Adipocyte (in vitro differentiated cells): Measurements from ENCODE around the gene ERVK3-1.

Experiments used
- DNase-seq: peaks from one replicate; pipeline ENCODE4 v3.0.0-alpha.2; 2015; ENCODE audit warnings: low read depth
- H3K27me3 ChIP-seq: replicated peaks from 2 replicates; pipeline ENCODE4 v1.7.0; 2013; ENCODE audit warnings: mild to moderate bottlenecking, low read length, moderate library complexity; ENCODE audit not compliant: control insufficient read depth, insufficient read depth
- H3K36me3 ChIP-seq: 2 replicates; pipeline ENCODE4 v1.7.0; 2013; ENCODE audit warnings: low read length, mild to moderate bottlenecking, moderate library complexity; ENCODE audit not compliant: control insufficient read depth, insufficient read depth, severe bottlenecking
- H3K4me1 ChIP-seq: 2 replicates; pipeline ENCODE4 v1.7.0; 2013; ENCODE audit warnings: mild to moderate bottlenecking, low read length, moderate library complexity; ENCODE audit not compliant: control insufficient read depth, insufficient read depth
- H3K4me3 ChIP-seq: 2 replicates; pipeline ENCODE4 v1.7.0; 2013; ENCODE audit warnings: mild to moderate bottlenecking, low read length, moderate library complexity
- H3K9ac ChIP-seq: 2 replicates; pipeline ENCODE4 v1.7.0; 2013; ENCODE audit warnings: mild to moderate bottlenecking, low read length, moderate library complexity
- H3K9me3 ChIP-seq: 2 replicates; pipeline ENCODE4 v1.7.0; 2013; ENCODE audit warnings: mild to moderate bottlenecking, low read length, moderate library complexity; ENCODE audit not compliant: control insufficient read depth

The ERVK3-1 gene

DNA sequence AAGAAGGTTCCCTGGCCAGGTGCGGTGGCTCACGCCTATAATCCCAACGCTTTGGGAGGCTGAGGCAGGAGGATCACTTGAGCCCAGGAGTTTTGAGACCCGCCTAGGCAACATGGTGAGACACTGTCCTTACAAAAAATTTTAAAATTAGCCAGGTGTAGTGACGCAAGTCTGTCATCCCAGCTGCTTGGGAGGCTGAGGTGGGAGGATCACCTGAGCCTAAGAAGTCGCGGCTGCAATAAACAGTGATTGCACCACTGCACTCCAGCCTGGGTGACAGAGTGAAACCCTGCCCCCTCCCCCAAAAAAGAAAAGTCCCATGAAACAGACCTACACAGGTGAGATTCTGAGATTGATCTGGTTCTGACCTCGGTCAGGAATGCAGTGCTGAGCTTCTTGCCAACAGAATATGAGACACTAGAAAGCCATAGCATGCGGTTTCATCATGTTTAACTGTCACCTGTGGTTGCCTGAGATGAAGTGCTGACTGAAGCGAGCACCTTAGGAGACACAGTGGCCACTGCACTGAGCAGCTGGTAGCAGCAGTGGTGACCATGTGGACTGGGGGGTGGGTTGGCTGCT, 50.1 kb downstream of the ERVK3-1 start:
- Histone ChIP-seq H3K4me3 (no peak overlapping the region), H3K36me3 (no peaks in the 10 kb centered on the region), H3K9me3 (no peaks in the 10 kb centered on the region), H3K4me1 (peaks cover 14% of the 10 kb centered on the region), H3K9ac (no peak overlapping the region), H3K27me3 (no peaks in the 10 kb centered on the region)
- no peak for DNase-seq

DNA sequence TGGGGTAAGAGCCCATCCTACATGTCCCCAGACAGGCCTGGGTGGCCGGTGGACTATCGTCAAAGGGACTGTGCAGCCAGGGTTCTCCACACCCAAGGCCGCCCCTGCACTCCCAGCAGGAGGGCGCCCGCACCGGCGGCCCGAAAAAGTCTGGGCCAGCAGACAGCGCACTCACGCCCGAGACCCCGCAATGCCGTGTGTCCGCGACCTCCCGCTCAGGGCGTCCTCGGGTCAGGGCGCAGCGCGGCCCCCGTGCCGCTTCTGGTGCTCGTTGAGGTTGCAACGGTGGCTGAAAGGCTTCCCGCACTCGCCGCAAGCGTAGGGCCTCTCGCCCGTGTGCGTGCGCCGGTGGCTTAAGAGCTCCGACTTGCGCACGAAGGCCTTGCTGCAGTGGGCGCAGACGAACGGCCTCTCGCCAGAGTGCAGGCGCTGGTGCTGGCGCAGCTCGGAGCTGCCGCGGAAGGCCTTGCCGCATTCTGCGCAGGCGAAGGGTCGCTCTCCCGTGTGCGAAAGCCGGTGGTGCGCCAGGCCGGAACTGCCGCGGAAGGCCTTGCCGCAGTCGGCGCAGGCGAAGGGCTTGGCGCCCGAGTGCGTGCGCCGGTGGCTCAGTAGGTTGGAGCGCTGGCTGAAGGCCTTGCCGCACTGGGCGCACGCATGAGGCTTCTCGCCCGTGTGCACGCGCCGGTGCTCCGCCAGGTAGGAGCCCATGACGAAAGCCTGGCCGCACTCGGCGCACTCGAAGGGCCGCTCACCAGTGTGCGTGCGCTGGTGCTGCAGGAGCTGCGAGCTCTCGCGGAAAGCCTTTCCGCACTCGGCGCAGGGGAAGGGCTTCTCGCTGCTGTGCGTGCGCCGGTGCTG, 51.0 kb downstream of the ERVK3-1 start:
- Histone ChIP-seq H3K9ac (no peak overlapping the region), H3K9me3 (no peaks in the 10 kb centered on the region), H3K36me3 (no peaks in the 10 kb centered on the region), H3K4me3 (peak overlapping the region; percentile 47), H3K4me1 (peaks cover 11% of the 10 kb centered on the region), H3K27me3 (no peaks in the 10 kb centered on the region)
- DNase-seq: no peak

DNA sequence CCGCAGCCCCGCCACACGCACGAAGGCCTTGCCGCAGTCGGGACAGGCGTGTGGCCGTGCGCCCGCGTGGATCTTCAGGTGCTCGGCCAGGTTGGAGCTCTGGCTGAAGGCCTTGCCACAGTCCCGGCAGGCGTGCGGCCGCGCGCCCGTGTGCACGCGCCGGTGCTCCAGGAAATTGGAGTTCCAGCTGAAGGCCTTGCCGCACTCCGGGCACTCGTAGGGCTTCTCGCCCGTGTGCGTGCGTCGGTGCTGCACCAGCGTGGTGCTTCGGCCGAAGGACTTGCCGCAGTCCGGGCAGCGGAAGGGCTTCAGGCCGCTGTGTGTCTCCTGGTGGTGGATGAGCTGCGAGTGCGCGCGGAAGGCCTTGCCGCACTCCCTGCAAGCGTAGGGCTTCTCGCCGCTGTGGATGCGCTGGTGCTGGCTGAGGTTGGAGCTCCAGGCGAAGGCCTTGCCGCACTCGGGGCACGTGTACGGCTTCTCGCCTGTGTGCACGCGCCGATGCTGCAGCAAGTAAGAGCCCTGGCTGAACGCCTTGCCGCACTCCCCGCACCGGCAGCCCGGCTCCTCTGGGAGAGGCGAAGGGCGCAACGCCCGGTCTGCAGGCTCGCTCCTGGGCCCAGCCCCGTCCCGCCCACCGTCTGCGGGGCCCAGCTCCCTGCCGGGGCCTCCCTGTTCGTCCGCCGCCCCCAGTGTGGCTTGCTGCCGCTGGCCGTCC, 51.7 kb downstream of the ERVK3-1 start:
- Histone ChIP-seq H3K9ac (no peak overlapping the region), H3K4me3 (peak overlapping the region; percentile 47), H3K36me3 (no peaks in the 10 kb centered on the region), H3K4me1 (peaks cover 15% of the 10 kb centered on the region), H3K27me3 (no peaks in the 10 kb centered on the region), H3K9me3 (no peaks in the 10 kb centered on the region)
- DNase-seq: no peak

GRCh38 chr19:58357481-58358145, 52.4 kb downstream of the ERVK3-1 start:
- Histone ChIP-seq H3K9me3 (no peaks in the 10 kb centered on the region), H3K4me3 (no peak overlapping the region), H3K4me1 (peaks cover 17% of the 10 kb centered on the region), H3K27me3 (no peaks in the 10 kb centered on the region), H3K9ac (no peak overlapping the region), H3K36me3 (no peaks in the 10 kb centered on the region)
- DNase-seq: no peak

- H3K9me3 ChIP-seq: no peaks in the 10 kb centered on the region
Measured at GRCh38 chr19:58361900-58362271, 56.7 kb downstream of the ERVK3-1 start.

DNA sequence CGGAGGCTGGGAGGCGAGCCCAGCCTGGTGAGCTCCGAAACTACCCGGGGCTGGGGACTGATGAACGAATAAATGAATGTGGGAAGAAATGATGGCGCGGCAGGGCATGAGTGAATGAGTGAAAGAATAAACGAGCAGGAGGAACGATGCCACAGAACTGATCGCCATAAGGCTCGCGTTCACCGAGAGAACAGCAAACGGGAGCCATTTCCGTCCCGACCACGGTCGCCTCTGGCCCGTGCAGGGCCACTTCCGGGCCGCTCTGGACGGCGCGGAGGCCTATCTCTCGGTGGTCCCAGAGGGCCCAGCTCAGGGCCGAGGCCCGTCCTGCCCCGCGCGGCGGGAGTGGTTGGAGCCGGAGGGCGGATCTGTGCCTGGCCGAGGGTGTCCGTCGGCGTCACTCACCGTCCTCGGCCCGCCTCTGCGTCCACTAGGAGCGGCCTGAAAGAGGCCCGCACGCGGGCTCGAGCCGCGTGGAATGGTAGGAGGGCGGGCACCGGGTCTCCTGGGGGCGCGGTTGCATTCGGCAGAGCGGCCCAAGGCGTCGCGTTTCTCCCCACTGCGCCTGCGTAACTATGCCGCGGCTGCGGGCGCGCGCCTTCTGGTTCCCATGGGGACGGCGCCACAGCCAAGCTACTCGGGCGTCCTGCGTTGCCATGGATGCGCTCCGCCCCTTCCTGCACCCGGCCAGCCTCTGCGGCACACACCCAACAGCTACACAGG, 57.3 kb downstream of the ERVK3-1 start, which contains the start of gene ZNF497:
Gene ZNF497 (minus strand): TSS at position 480 of the 723 bp plus-strand sequence. CDS start 5,116 bp downstream, outside the sequence.
- peak; percentile 98 for DNase-seq
- H3K4me3 ChIP-seq: peak within 1 kb of the TSS; percentile 92
- peaks cover 7% of the 10 kb centered on the region for H3K4me1 ChIP-seq
- no peaks in the 10 kb centered on the region for H3K9me3 ChIP-seq
- H3K27me3 ChIP-seq: no peaks in the 10 kb centered on the region
- H3K36me3 ChIP-seq: no peaks in the 10 kb centered on the region
- peak within 1 kb of the TSS; percentile 99 for H3K9ac ChIP-seq

More at GRCh38 chr19:58361900-58362271, 56.7 kb downstream of the ERVK3-1 start:
- DNase-seq: no peak
- Histone ChIP-seq H3K27me3 (no peaks in the 10 kb centered on the region), H3K36me3 (no peaks in the 10 kb centered on the region), H3K4me1 (peaks cover 11% of the 10 kb centered on the region), H3K4me3 (peak overlapping the region; percentile 92), H3K9ac (peak overlapping the region; percentile 99)

DNA sequence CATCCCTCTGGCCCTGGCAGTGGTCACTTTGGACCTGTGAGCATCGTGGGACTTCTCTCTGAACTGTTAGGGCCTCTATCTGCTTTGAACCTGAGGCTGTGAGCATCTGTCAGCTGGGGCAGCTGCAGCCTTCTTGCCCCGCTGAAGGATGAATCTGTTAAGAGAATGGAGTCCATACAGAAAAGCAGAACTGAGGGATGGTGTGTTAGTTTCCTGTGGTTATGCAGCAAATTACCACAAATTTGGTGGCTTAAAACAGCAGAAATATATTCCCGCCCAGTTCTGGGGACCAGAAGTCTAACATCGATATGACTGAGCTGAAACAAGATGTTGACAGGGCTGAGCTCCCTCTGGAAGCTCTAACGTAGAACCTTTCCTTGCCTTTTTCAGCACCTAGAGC, 59.0 kb downstream of the ERVK3-1 start:
- Histone ChIP-seq H3K9me3 (no peaks in the 10 kb centered on the region), H3K4me1 (peaks cover 6% of the 10 kb centered on the region), H3K9ac (no peak overlapping the region), H3K4me3 (no peak overlapping the region), H3K36me3 (no peaks in the 10 kb centered on the region), H3K27me3 (no peaks in the 10 kb centered on the region)
- DNase-seq: no peak
